HG03103 (cell line): Measurements from ENCODE around the gene CBL.
"Not testable (repeated sequence)": the region's sequence is repeated elsewhere in the genome, so short reads cannot be mapped to it uniquely, and the experiment has no call there.

Experiments used
- ATAC-seq: cut with Tn5 transposase; IDR thresholded peaks from one replicate; pipeline ENCODE4 v1.9.1; 2021; ENCODE audit warnings: low read depth; ENCODE audit not compliant: unreplicated experiment

Gene CBL

GRCh38 chr11:119206511-119207414, 624 bp downstream of the CBL start:
- ATAC-seq: no peak

- no peak for ATAC-seq
Observed at GRCh38 chr11:119207415-119207960, 1.3 kb downstream of the CBL start.

GRCh38 chr11:119209186-119209585, 3.0 kb downstream of the CBL start:
- ATAC-seq: no peak

- no peak for ATAC-seq
Observed at GRCh38 chr11:119210050-119210449, 3.9 kb downstream of the CBL start.

GRCh38 chr11:119218141-119218878, 12.2 kb downstream of the CBL start:
- no peak for ATAC-seq

- no peak for ATAC-seq
Observed at GRCh38 chr11:119222308-119222707, 16.2 kb downstream of the CBL start.

- ATAC-seq: no peak
Observed at GRCh38 chr11:119222891-119223290, 16.8 kb downstream of the CBL start.

GRCh38 chr11:119223856-119224255, 17.7 kb downstream of the CBL start:
- ATAC-seq: no peak

GRCh38 chr11:119228535-119229287, 22.6 kb downstream of the CBL start:
- not testable (repeated sequence) for ATAC-seq

- no peak for ATAC-seq
Observed at GRCh38 chr11:119229288-119229672, 23.1 kb downstream of the CBL start.

- ATAC-seq: no peak
Observed at GRCh38 chr11:119229741-119230140, 23.6 kb downstream of the CBL start.

- ATAC-seq: no peak
Observed at GRCh38 chr11:119236490-119236889, 30.4 kb downstream of the CBL start.

GRCh38 chr11:119236891-119237290, 30.8 kb downstream of the CBL start:
- ATAC-seq: no peak

GRCh38 chr11:119237515-119237914, 31.4 kb downstream of the CBL start:
- no peak for ATAC-seq

GRCh38 chr11:119248750-119249670, 42.9 kb downstream of the CBL start:
- no peak for ATAC-seq

GRCh38 chr11:119249671-119250010, 43.5 kb downstream of the CBL start:
- no peak for ATAC-seq

- no peak for ATAC-seq
Observed at GRCh38 chr11:119251114-119251513, 45.0 kb downstream of the CBL start.

- no peak for ATAC-seq
Observed at GRCh38 chr11:119254239-119254638, 48.1 kb downstream of the CBL start.

GRCh38 chr11:119258180-119258579, 52.0 kb downstream of the CBL start:
- no peak for ATAC-seq

GRCh38 chr11:119258983-119259382, 52.8 kb downstream of the CBL start:
- ATAC-seq: no peak
